A673 (cell line): ENCODE results near the gene ELAVL3. TPM values are rescaled to one million over a fixed set of nuclear protein-coding genes. Genes with fewer than 3 reads are reported as not detected.
"Not testable (repeated sequence)": the region's sequence is repeated elsewhere in the genome, so short reads cannot be mapped to it uniquely, and the experiment has no call there.

ENCODE experiments used
- BruUV-seq: library from RNA; stranded (reverse); fragments of 400-500 nt; replicated peaks from 2 replicates; lab custom pipeline; 2021; lab: Mats Ljungman, UMichigan
- CTCF ChIA-PET: fragments of 300-600 bp; sonication (Branson Sonifier 250); formaldehyde crosslinking; loops from one replicate; lab custom pipeline; 2022; ENCODE audit warnings: antibody characterized with exemption; lab: Charles Lee
- POLR2A ChIA-PET: fragments of 300-600 bp; sonication (Branson Sonifier 250); formaldehyde crosslinking; loops from one replicate; lab custom pipeline; 2022; ENCODE audit warnings: antibody characterized with exemption; ENCODE audit not compliant: low non-redundant PET; lab: Charles Lee
- DNase-seq: peaks from one replicate; pipeline ENCODE4 v3.0.0-alpha.2; 2015; ENCODE audit warnings: low spot score
- H3K27ac ChIP-seq: fragments of 200-600 bp; sonication (generic); 2 replicates; pipeline ENCODE4 v1.5.1; 2016; ENCODE audit warnings: mixed run types, low read depth, mild to moderate bottlenecking, mixed read lengths, antibody characterized with exemption, low read length; ENCODE audit not compliant: poor library complexity, severe bottlenecking
- H3K27me3 ChIP-seq: fragments of 200-600 bp; sonication (generic); replicated peaks from 2 replicates; pipeline ENCODE4 v1.6.1; 2017; ENCODE audit warnings: mixed run types, low read depth, mild to moderate bottlenecking, mixed read lengths, antibody characterized with exemption, low read length; ENCODE audit not compliant: insufficient read depth, poor library complexity
- H3K36me3 ChIP-seq: fragments of 200-600 bp; sonication (generic); 2 replicates; pipeline ENCODE4 v1.6.1; 2016; ENCODE audit warnings: mixed run types, mild to moderate bottlenecking, mixed read lengths, antibody characterized with exemption, low read length; ENCODE audit not compliant: insufficient read depth, poor library complexity, severe bottlenecking
- H3K4me1 ChIP-seq: fragments of 200-600 bp; sonication (generic); 2 replicates; pipeline ENCODE4 v1.6.1; 2017; ENCODE audit warnings: mixed run types, mild to moderate bottlenecking, mixed read lengths, antibody characterized with exemption, low read length; ENCODE audit not compliant: insufficient read depth, poor library complexity, severe bottlenecking
- H3K4me3 ChIP-seq: fragments of 200-600 bp; sonication (generic); 2 replicates; pipeline ENCODE4 v1.5.1; 2016; ENCODE audit warnings: low read depth, mixed run types, mild to moderate bottlenecking, mixed read lengths, low read length; ENCODE audit not compliant: poor library complexity, severe bottlenecking
- H3K9me3 ChIP-seq: fragments of 200-600 bp; sonication (generic); 2 replicates; pipeline ENCODE4 v1.6.1; 2016; ENCODE audit warnings: mixed run types, low read depth, mild to moderate bottlenecking, mixed read lengths, antibody characterized with exemption, low read length; ENCODE audit not compliant: poor library complexity, severe bottlenecking
- EZH2 ChIP-seq: fragments of 200-600 bp; sonication (generic); IDR thresholded peaks from 2 replicates; pipeline ENCODE4 v1.6.1; 2017; ENCODE audit warnings: borderline replicate concordance, low read depth, mild to moderate bottlenecking, mixed read lengths, antibody characterized with exemption, low read length; ENCODE audit not compliant: poor library complexity, severe bottlenecking
- intact Hi-C: fragments of 100-400 bp; cut with micrococcal nuclease; formaldehyde crosslinking; loops from one replicate; pipeline ENCODE4 v1.10.0; 2022; ENCODE audit not compliant: unreplicated experiment
- total RNA-seq: library from RNA; stranded (reverse); gene quantifications from 2 replicates; pipeline ENCODE4 v1.2.3, GENCODE V29; 2021
- TF ChIP-seq, protein P1 (sequence below): fragments of 300-800, 200-600 bp; sonication (generic); conservative IDR thresholded peaks from 2 replicates; pipeline ENCODE4 v1.5.1; 2017; ENCODE audit warnings: low read depth, mild to moderate bottlenecking, antibody characterized with exemption, low read length, moderate library complexity, mixed read lengths

Gene ELAVL3
- total RNA-seq, 1 experiment from 2014 or later: 5.3 TPM

DNA sequence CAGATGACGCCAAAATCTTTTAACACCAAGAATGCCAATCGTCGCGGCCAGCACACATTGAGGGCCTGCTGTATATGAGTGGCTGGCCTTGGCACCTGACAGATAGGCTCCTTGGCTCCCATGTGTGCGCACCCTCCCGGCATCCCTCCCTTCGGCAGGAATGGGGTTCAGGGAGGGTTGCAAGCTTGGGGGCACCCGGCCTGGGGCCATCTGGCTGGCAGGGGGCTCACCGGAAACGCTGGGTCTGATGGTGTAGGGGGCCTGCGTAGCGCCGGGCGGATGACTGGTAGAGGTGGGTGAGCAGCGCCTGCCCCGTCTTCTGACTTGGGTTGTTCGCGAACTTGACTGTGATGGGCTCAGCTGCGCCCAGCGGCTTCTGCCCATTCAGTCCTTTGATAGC is 23.0 kb downstream of the ELAVL3 start:
- POLR2A ChIA-PET: no interaction called here
- H3K9me3 ChIP-seq: no peaks in the 10 kb centered on the region
- no peak for TF ChIP-seq EZH2
- TF ChIP-seq, protein P1, sequence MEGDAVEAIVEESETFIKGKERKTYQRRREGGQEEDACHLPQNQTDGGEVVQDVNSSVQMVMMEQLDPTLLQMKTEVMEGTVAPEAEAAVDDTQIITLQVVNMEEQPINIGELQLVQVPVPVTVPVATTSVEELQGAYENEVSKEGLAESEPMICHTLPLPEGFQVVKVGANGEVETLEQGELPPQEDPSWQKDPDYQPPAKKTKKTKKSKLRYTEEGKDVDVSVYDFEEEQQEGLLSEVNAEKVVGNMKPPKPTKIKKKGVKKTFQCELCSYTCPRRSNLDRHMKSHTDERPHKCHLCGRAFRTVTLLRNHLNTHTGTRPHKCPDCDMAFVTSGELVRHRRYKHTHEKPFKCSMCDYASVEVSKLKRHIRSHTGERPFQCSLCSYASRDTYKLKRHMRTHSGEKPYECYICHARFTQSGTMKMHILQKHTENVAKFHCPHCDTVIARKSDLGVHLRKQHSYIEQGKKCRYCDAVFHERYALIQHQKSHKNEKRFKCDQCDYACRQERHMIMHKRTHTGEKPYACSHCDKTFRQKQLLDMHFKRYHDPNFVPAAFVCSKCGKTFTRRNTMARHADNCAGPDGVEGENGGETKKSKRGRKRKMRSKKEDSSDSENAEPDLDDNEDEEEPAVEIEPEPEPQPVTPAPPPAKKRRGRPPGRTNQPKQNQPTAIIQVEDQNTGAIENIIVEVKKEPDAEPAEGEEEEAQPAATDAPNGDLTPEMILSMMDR: no peak
- no peak overlapping the region for H3K4me3 ChIP-seq
- H3K27ac ChIP-seq: no peak overlapping the region
- peaks cover 6% of the 10 kb centered on the region for H3K4me1 ChIP-seq
- intact Hi-C loops: no loop called here
- H3K27me3 ChIP-seq: no peaks in the 10 kb centered on the region
- H3K36me3 ChIP-seq: no peaks in the 10 kb centered on the region
- CTCF ChIA-PET: no interaction called here
- BruUV-seq: no TSS peak
- DNase-seq: no peak

DNA sequence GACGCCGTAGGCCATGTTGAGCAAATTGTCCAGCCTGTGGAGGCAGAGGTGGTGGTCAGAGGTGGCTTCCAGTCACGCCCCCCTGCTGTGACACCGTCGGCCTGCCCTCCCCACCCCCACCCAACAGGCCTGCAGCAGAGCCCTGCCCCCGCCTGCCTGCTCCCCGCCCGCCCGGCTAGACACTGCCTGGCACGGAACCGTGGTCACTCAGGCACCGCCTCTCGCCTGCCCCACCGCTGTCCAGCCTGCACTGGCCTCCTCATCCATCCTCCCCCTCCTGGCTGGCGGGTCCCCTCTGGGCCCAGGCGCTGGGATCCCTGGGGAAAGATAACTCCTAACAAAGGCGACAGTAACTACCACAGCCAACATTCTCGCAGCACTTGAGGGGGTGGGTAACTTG is 23.7 kb downstream of the ELAVL3 start:
- no peak for DNase-seq

DNA sequence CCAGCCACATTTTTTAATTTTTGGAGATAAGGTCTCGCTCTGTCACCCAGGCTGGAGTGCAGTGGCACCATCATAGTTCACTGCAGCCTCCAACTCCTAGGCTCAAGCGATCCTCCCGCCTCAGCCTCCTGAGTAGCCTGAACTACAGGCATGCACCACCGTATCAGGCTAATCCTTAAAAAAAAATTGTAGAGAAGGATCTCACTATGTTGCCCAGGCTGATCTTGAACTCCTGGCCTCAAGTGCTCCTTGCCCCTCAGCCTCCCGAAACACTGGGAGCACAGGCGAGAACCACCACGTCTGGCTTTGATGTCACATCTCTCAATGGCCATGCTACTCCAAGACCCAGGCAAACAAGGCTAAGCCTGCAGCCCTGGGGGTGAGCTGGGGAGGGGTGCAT is 24.2 kb downstream of the ELAVL3 start:
- TF ChIP-seq EZH2: no peak
- TF ChIP-seq, protein P1: no peak
- no peaks in the 10 kb centered on the region for H3K9me3 ChIP-seq
- CTCF ChIA-PET: no interaction called here
- H3K4me1 ChIP-seq: peaks cover 18% of the 10 kb centered on the region
- no peak for DNase-seq
- no peak overlapping the region for H3K27ac ChIP-seq
- POLR2A ChIA-PET: interaction anchor here (0.6 kb wide), 1 partner anchor 174 kb away, joined by 5 read pairs; no protein-coding TSS in a partner anchor
- intact Hi-C loops: no loop called here
- no peaks in the 10 kb centered on the region for H3K36me3 ChIP-seq
- no TSS peak for BruUV-seq
- no peak overlapping the region for H3K4me3 ChIP-seq
- no peaks in the 10 kb centered on the region for H3K27me3 ChIP-seq

More for the DNA sequence above, 23.7 kb downstream of the ELAVL3 start:
- Histone ChIP-seq H3K27ac (no peak overlapping the region), H3K4me3 (no peak overlapping the region), H3K9me3 (no peaks in the 10 kb centered on the region), H3K4me1 (peaks cover 13% of the 10 kb centered on the region), H3K27me3 (no peaks in the 10 kb centered on the region), H3K36me3 (no peaks in the 10 kb centered on the region)
- TF ChIP-seq EZH2: no peak
- TF ChIP-seq, protein P1: no peak
- no TSS peak for BruUV-seq
- ChIA-PET CTCF (no interaction called here), POLR2A (interaction anchor here (0.6 kb wide), 1 partner anchor 174 kb away, joined by 5 read pairs; no protein-coding TSS in a partner anchor)
- intact Hi-C loops: no loop called here

DNA sequence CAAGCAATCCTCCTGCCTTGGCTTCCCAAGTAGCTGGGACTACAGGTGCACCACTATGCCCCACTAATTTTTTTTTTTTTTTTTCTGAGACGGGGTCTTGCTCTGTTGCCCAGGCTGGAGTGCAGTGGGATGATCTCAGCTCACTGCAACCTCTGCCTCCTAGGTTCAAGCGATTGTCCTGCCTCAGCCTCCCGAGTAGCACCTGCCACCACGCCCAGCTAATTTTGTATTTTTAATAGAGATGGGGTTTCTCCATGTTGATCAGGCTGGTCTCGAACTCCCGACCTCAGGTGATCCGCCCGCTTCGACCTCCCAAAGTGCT is 25.7 kb downstream of the ELAVL3 start:
- POLR2A ChIA-PET, H3K9me3 ChIP-seq, intact Hi-C loops, CTCF ChIA-PET, DNase-seq, BruUV-seq, H3K36me3 ChIP-seq, H3K27me3 ChIP-seq, H3K27ac ChIP-seq, H3K4me3 ChIP-seq: not testable (repeated sequence)
- peaks cover 23% of the 10 kb centered on the region for H3K4me1 ChIP-seq
